ENCODE measurements around the gene RPH3AL.

The RPH3AL gene

GRCh38 chr17:193841-194806 is 158.5 kb downstream of the RPH3AL start:
- Histone ChIP-seq H3K36me3 (ENCODE audit: control insufficient read depth, insufficient read depth, low read length) (no peaks in the 10 kb centered on the region), H3K27me3 (replicated peaks; ENCODE audit: control insufficient read depth, insufficient read depth, low read length, poor library complexity, severe bottlenecking) (peaks cover 7% of the 10 kb centered on the region), H3K4me3 (ENCODE audit: insufficient read depth, low read depth, low read length, poor library complexity, severe bottlenecking) (no peak overlapping the region), H3K9me3 (ENCODE audit: control insufficient read depth, low read length) (no peaks in the 10 kb centered on the region), H3K27ac (ENCODE audit: insufficient read depth, low read length, poor library complexity, severe bottlenecking) (no peak overlapping the region), H3K4me1 (ENCODE audit: control insufficient read depth, insufficient read depth, low read length, poor library complexity, severe bottlenecking) (no peaks in the 10 kb centered on the region)
- DNase-seq, result no peak

GRCh38 chr17:193426-193810 is 159.2 kb downstream of the RPH3AL start:
- Histone ChIP-seq H3K4me3 (ENCODE audit: insufficient read depth, low read depth, low read length, poor library complexity, severe bottlenecking) (no peak overlapping the region), H3K4me1 (ENCODE audit: control insufficient read depth, insufficient read depth, low read length, poor library complexity, severe bottlenecking) (no peaks in the 10 kb centered on the region)

GRCh38 chr17:192666-193425 is 159.8 kb downstream of the RPH3AL start:
- H3K9me3 ChIP-seq (ENCODE audit: control insufficient read depth, low read length), result no peaks in the 10 kb centered on the region
- peaks cover 3% of the 10 kb centered on the region for H3K27me3 ChIP-seq (replicated peaks; ENCODE audit: control insufficient read depth, insufficient read depth, low read length, poor library complexity, severe bottlenecking)
- H3K36me3 ChIP-seq (ENCODE audit: control insufficient read depth, insufficient read depth, low read length), result no peaks in the 10 kb centered on the region
- no peak overlapping the region for H3K4me3 ChIP-seq (ENCODE audit: insufficient read depth, low read depth, low read length, poor library complexity, severe bottlenecking)
- no peak overlapping the region for H3K27ac ChIP-seq (ENCODE audit: insufficient read depth, low read length, poor library complexity, severe bottlenecking)
- H3K4me1 ChIP-seq (ENCODE audit: control insufficient read depth, insufficient read depth, low read length, poor library complexity, severe bottlenecking), result no peaks in the 10 kb centered on the region
- DNase-seq, result no peak

More at GRCh38 chr17:193426-193810, 159.2 kb downstream of the RPH3AL start:
- Histone ChIP-seq H3K36me3 (ENCODE audit: control insufficient read depth, insufficient read depth, low read length) (no peaks in the 10 kb centered on the region), H3K27me3 (replicated peaks; ENCODE audit: control insufficient read depth, insufficient read depth, low read length, poor library complexity, severe bottlenecking) (peaks cover 7% of the 10 kb centered on the region), H3K9me3 (ENCODE audit: control insufficient read depth, low read length) (no peaks in the 10 kb centered on the region), H3K27ac (ENCODE audit: insufficient read depth, low read length, poor library complexity, severe bottlenecking) (no peak overlapping the region)
- no peak for DNase-seq

- no peaks in the 10 kb centered on the region for H3K4me1 ChIP-seq (ENCODE audit: control insufficient read depth, insufficient read depth, low read length, poor library complexity, severe bottlenecking)
- H3K4me3 ChIP-seq (ENCODE audit: insufficient read depth, low read depth, low read length, poor library complexity, severe bottlenecking), result no peak overlapping the region
- H3K27me3 ChIP-seq (replicated peaks; ENCODE audit: control insufficient read depth, insufficient read depth, low read length, poor library complexity, severe bottlenecking), result no peaks in the 10 kb centered on the region
- no peaks in the 10 kb centered on the region for H3K36me3 ChIP-seq (ENCODE audit: control insufficient read depth, insufficient read depth, low read length)
- no peak overlapping the region for H3K27ac ChIP-seq (ENCODE audit: insufficient read depth, low read length, poor library complexity, severe bottlenecking)
- DNase-seq, result no peak
- no peaks in the 10 kb centered on the region for H3K9me3 ChIP-seq (ENCODE audit: control insufficient read depth, low read length)
Observed at GRCh38 chr17:189444-189843, 163.2 kb downstream of the RPH3AL start.

- Histone ChIP-seq H3K27ac (ENCODE audit: insufficient read depth, low read length, poor library complexity, severe bottlenecking) (no peak overlapping the region), H3K27me3 (replicated peaks; ENCODE audit: control insufficient read depth, insufficient read depth, low read length, poor library complexity, severe bottlenecking) (no peaks in the 10 kb centered on the region), H3K36me3 (ENCODE audit: control insufficient read depth, insufficient read depth, low read length) (no peaks in the 10 kb centered on the region), H3K4me1 (ENCODE audit: control insufficient read depth, insufficient read depth, low read length, poor library complexity, severe bottlenecking) (no peaks in the 10 kb centered on the region), H3K4me3 (ENCODE audit: insufficient read depth, low read depth, low read length, poor library complexity, severe bottlenecking) (no peak overlapping the region), H3K9me3 (ENCODE audit: control insufficient read depth, low read length) (no peaks in the 10 kb centered on the region)
- no peak for DNase-seq
Observed at GRCh38 chr17:187130-187529, 165.5 kb downstream of the RPH3AL start.

GRCh38 chr17:185445-186138 is 167.0 kb downstream of the RPH3AL start:
- H3K27ac ChIP-seq (ENCODE audit: insufficient read depth, low read length, poor library complexity, severe bottlenecking), result no peak overlapping the region
- H3K4me1 ChIP-seq (ENCODE audit: control insufficient read depth, insufficient read depth, low read length, poor library complexity, severe bottlenecking), result no peaks in the 10 kb centered on the region
- H3K27me3 ChIP-seq (replicated peaks; ENCODE audit: control insufficient read depth, insufficient read depth, low read length, poor library complexity, severe bottlenecking), result no peaks in the 10 kb centered on the region
- H3K9me3 ChIP-seq (ENCODE audit: control insufficient read depth, low read length), result no peaks in the 10 kb centered on the region
- H3K4me3 ChIP-seq (ENCODE audit: insufficient read depth, low read depth, low read length, poor library complexity, severe bottlenecking), result no peak overlapping the region
- no peak for DNase-seq
- H3K36me3 ChIP-seq (ENCODE audit: control insufficient read depth, insufficient read depth, low read length), result no peaks in the 10 kb centered on the region

- H3K4me1 ChIP-seq (ENCODE audit: control insufficient read depth, insufficient read depth, low read length, poor library complexity, severe bottlenecking), result no peaks in the 10 kb centered on the region
Observed at GRCh38 chr17:183021-183420, 169.6 kb downstream of the RPH3AL start.

GRCh38 chr17:182050-182751 is 170.4 kb downstream of the RPH3AL start:
- DNase-seq, result no peak
- H3K36me3 ChIP-seq (ENCODE audit: control insufficient read depth, insufficient read depth, low read length), result no peaks in the 10 kb centered on the region
- no peaks in the 10 kb centered on the region for H3K9me3 ChIP-seq (ENCODE audit: control insufficient read depth, low read length)
- H3K27ac ChIP-seq (ENCODE audit: insufficient read depth, low read length, poor library complexity, severe bottlenecking), result no peak overlapping the region
- H3K27me3 ChIP-seq (replicated peaks; ENCODE audit: control insufficient read depth, insufficient read depth, low read length, poor library complexity, severe bottlenecking), result peaks cover 12% of the 10 kb centered on the region
- H3K4me3 ChIP-seq (ENCODE audit: insufficient read depth, low read depth, low read length, poor library complexity, severe bottlenecking), result no peak overlapping the region
- no peaks in the 10 kb centered on the region for H3K4me1 ChIP-seq (ENCODE audit: control insufficient read depth, insufficient read depth, low read length, poor library complexity, severe bottlenecking)

More at GRCh38 chr17:183021-183420, 169.6 kb downstream of the RPH3AL start:
- H3K36me3 ChIP-seq (ENCODE audit: control insufficient read depth, insufficient read depth, low read length), result no peaks in the 10 kb centered on the region
- H3K27ac ChIP-seq (ENCODE audit: insufficient read depth, low read length, poor library complexity, severe bottlenecking), result no peak overlapping the region
- no peak for DNase-seq
- peaks cover 12% of the 10 kb centered on the region for H3K27me3 ChIP-seq (replicated peaks; ENCODE audit: control insufficient read depth, insufficient read depth, low read length, poor library complexity, severe bottlenecking)
- no peak overlapping the region for H3K4me3 ChIP-seq (ENCODE audit: insufficient read depth, low read depth, low read length, poor library complexity, severe bottlenecking)
- H3K9me3 ChIP-seq (ENCODE audit: control insufficient read depth, low read length), result no peaks in the 10 kb centered on the region

GRCh38 chr17:181245-182049 is 171.2 kb downstream of the RPH3AL start, which contains the start of gene DOC2B:
DOC2B (minus strand) TSS chr17:181650; CDS start chr17:181479, 171 bp downstream.
- Histone ChIP-seq H3K27me3 (replicated peaks; ENCODE audit: control insufficient read depth, insufficient read depth, low read length, poor library complexity, severe bottlenecking) (peaks cover 12% of the 10 kb centered on the region), H3K4me3 (ENCODE audit: insufficient read depth, low read depth, low read length, poor library complexity, severe bottlenecking) (no peak within 1 kb of the TSS), H3K27ac (ENCODE audit: insufficient read depth, low read length, poor library complexity, severe bottlenecking) (no peak within 1 kb of the TSS), H3K9me3 (ENCODE audit: control insufficient read depth, low read length) (no peaks in the 10 kb centered on the region), H3K4me1 (ENCODE audit: control insufficient read depth, insufficient read depth, low read length, poor library complexity, severe bottlenecking) (no peaks in the 10 kb centered on the region), H3K36me3 (ENCODE audit: control insufficient read depth, insufficient read depth, low read length) (no peaks in the 10 kb centered on the region)
- DNase-seq, result no peak
